A549 treated with ZK216348 at 1 μM for 4 hours (cell line): ENCODE results near the gene SYNGR1. TPM values are rescaled to one million over a fixed set of nuclear protein-coding genes. Genes with fewer than 3 reads are reported as not detected.

ENCODE experiments used
- total RNA-seq: library from RNA; stranded (reverse); fragments of 200-300 nt; extraction: Qiagen RNA extraction; gene quantifications from 5 replicates; pipeline ENCODE4 v1.2.3, GENCODE V29; 2022; ENCODE audit warnings: low read depth

Gene SYNGR1, protein sequence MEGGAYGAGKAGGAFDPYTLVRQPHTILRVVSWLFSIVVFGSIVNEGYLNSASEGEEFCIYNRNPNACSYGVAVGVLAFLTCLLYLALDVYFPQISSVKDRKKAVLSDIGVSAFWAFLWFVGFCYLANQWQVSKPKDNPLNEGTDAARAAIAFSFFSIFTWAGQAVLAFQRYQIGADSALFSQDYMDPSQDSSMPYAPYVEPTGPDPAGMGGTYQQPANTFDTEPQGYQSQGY
- total RNA-seq, result 6.1 to 13.5 TPM (median 11.4 TPM) in 5 replicates

DNA sequence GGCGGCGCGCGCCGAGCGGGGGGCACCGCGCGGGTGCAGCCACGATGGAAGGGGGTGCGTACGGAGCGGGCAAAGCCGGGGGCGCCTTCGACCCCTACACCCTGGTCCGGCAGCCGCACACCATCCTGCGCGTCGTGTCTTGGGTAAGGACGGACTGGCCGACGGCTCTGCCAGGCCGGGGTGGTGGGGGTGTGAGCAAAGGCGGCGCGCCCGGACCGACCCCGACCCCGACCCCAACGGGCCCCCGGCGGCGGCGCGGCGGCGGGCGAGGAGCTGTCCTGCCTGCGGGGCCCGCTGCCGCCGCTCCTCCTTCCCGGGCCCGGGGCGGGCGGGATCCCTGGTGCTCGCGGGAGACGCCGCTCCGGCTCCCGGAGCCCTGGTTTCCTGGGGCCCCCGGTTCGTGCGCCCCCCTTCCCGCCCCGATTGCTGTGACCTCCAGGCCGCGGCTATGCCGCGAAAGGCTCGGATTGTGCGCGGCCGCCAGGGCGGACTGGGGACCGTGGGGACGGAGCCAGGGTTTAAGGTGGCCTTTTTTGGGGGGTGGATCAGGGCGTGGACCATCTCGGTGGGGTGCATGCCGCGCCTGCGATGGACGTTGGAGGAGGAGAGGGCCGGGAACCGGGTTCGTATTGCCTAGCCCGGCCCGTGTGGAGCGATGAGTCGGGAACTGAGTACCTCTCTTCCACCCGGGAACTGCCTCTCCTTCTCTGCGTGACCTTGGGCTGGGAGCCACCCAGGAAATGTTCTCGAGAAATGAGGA, at the start of gene SYNGR1:
Gene SYNGR1, plus strand, starts transcription at position 25 of the 760 bp plus-strand sequence. Its CDS starts 20 bp downstream, at position 45.

DNA sequence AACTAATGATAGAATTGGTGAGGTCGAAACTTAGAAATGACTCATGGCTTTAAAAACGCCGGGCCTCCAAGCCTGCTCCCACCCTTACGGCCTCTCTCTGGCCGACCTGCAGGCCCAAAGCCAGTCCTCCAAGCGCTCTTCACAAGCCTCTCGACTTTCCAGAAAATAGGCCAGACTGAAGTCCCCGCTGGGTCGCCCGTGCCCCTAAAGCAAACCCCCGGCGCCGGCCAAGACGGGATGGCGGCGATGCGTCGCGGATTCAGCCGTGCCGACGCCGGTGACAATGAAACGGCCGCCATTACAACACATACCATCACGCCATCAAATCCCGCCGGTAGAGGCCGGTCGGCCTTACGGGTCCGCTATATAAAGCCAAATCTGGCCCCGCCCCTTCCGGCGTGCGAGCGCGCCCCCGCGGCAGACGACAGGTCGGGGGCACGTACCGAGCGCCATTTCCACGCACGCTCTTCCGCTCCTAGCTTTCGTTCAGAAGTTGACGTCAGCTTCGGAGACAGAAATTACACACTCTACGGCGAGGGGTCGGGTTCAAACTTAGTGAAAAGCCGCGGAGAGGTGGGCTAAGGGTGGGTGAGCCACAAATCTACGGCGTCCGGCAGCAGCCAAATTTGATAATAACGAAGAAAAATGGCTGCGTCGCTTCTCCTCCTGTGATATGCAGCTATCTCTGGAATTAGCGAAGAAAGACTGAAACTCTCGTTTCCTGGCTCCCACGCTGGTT, 30.3 kb upstream of the SYNGR1 start, which contains the start of gene RPL3:
Gene RPL3, minus strand, starts transcription at position 340 of the 739 bp plus-strand sequence. Its CDS starts 26 bp downstream, at position 314.

Other genes with a start within 250 kb of the SYNGR1 start
- gene CBX7, start 197.3 kb upstream of the SYNGR1 start, total RNA-seq, result 0.70 to 1.7 TPM (median 1.2 TPM) in 5 replicates
- gene PDGFB, start 105.0 kb upstream of the SYNGR1 start, total RNA-seq, result 3.5 to 4.0 TPM (median 3.7 TPM) in 5 replicates
- 1,707 to 1,938 TPM (median 1,738 TPM) in 5 replicates for gene RPL3, start 30.4 kb upstream of the SYNGR1 start, total RNA-seq
- 6.6 to 11.7 TPM (median 10.8 TPM) in 5 replicates for gene TAB1, start 49.8 kb downstream of the SYNGR1 start, total RNA-seq
- 0.20 to 0.76 TPM (median 0.56 TPM) in 5 replicates for gene MGAT3, start 107.0 kb downstream of the SYNGR1 start, total RNA-seq
- gene MIEF1, start 152.3 kb downstream of the SYNGR1 start, total RNA-seq, result 20.9 to 28.7 TPM (median 23.6 TPM) in 5 replicates
- gene ATF4, start 170.6 kb downstream of the SYNGR1 start, total RNA-seq, result 314 to 397 TPM (median 337 TPM) in 5 replicates
- gene RPS19BP1, start 182.8 kb downstream of the SYNGR1 start, total RNA-seq, result 66.5 to 118 TPM (median 97.0 TPM) in 5 replicates
- 0.02 to 0.06 TPM (median 0.03 TPM) in 4 of 5 replicates, not detected in the other for gene CACNA1I, start 220.8 kb downstream of the SYNGR1 start, total RNA-seq